Glutamatergic neuron (in vitro differentiated cells): Measurements from ENCODE around the gene ANGPTL1. TPM values are rescaled to one million over a fixed set of nuclear protein-coding genes. Genes with fewer than 3 reads are reported as not detected.

Source experiments
- DNase-seq: peaks from one replicate; pipeline ENCODE4 v3.0.0; 2022
- H3K27ac Mint-ChIP-seq: one replicate; pipeline ENCODE4 v1.8.0; 2020; ENCODE audit warnings: mild to moderate bottlenecking, mixed read lengths, inconsistent platforms; ENCODE audit not compliant: unreplicated experiment
- H3K27me3 Mint-ChIP-seq: one replicate; pipeline ENCODE4 v1.8.0; 2020; ENCODE audit warnings: mild to moderate bottlenecking, moderate library complexity, mixed read lengths, inconsistent platforms; ENCODE audit not compliant: unreplicated experiment
- H3K36me3 Mint-ChIP-seq: one replicate; pipeline ENCODE4 v1.8.0; 2020; ENCODE audit warnings: mild to moderate bottlenecking, mixed read lengths, inconsistent platforms; ENCODE audit not compliant: unreplicated experiment
- H3K4me1 Mint-ChIP-seq: one replicate; pipeline ENCODE4 v1.8.0; 2020; ENCODE audit warnings: mild to moderate bottlenecking, low read depth, mixed read lengths, inconsistent platforms; ENCODE audit not compliant: unreplicated experiment
- H3K4me3 Mint-ChIP-seq: one replicate; pipeline ENCODE4 v1.8.0; 2020; ENCODE audit warnings: mild to moderate bottlenecking, mixed read lengths, inconsistent platforms; ENCODE audit not compliant: unreplicated experiment
- H3K9me3 Mint-ChIP-seq: one replicate; pipeline ENCODE4 v1.8.0; 2020; ENCODE audit warnings: mild to moderate bottlenecking, moderate library complexity, mixed read lengths, inconsistent platforms; ENCODE audit not compliant: unreplicated experiment
- CTCF ChIP-seq: fragments of 200-600 bp; sonication (generic); IDR thresholded peaks from one replicate; pipeline ENCODE4 v1.5.0; 2021; ENCODE audit not compliant: partially characterized antibody, unreplicated experiment
- total RNA-seq: library from RNA; stranded (reverse); fragmentation: NEBNext Ultra II Directional; extraction: Animal tissue kit (Norgen Biotek cat#: 25700); gene quantifications from one replicate; pipeline ENCODE4 v1.2.1, GENCODE V29; 2021; ENCODE audit not compliant: unreplicated experiment

ANGPTL1 gene
- total RNA-seq, 1 donor from 2014 or later: not detected

GRCh38 chr1:178802873-178803272 is 68.0 kb downstream of the ANGPTL1 start:
- TF ChIP-seq CTCF: no peak
- H3K4me3 Mint-ChIP-seq: no peak overlapping the region
- no peaks in the 10 kb centered on the region for H3K4me1 Mint-ChIP-seq
- DNase-seq: no peak
- no peaks in the 10 kb centered on the region for H3K36me3 Mint-ChIP-seq
- H3K9me3 Mint-ChIP-seq: no peaks in the 10 kb centered on the region
- H3K27ac Mint-ChIP-seq: no peak overlapping the region
- H3K27me3 Mint-ChIP-seq: no peaks in the 10 kb centered on the region

Other genes starting within 250 kb of the ANGPTL1 start
- gene RALGPS2, start 145.8 kb downstream of the ANGPTL1 start, total RNA-seq: 17.9 TPM
- 39.3 TPM for gene FAM20B, start 154.8 kb upstream of the ANGPTL1 start, total RNA-seq
- gene TOR3A, start 211.0 kb upstream of the ANGPTL1 start, total RNA-seq: 8.2 TPM